IMR-90 (cell line): Measurements from ENCODE around the gene TRIM42. TPM values are rescaled to one million over a fixed set of nuclear protein-coding genes. Genes with fewer than 3 reads are reported as not detected.

Experiments
- ATAC-seq: fragments of 200-7000 bp; cut with Tn5 transposase; 2 replicates; pipeline ENCODE4 v1.9.1; 2020; ENCODE audit warnings: low read depth, mild to moderate bottlenecking, moderate library complexity
- BruUV-seq: library from RNA; stranded (reverse); fragments of 400-500 nt; replicated peaks from 2 replicates; lab custom pipeline; 2021; lab: Mats Ljungman, UMichigan
- CTCF ChIA-PET: fragments of 300-600 bp; formaldehyde crosslinking; extraction: SDS; loops from one replicate; lab custom pipeline; 2021; ENCODE audit warnings: antibody characterized with exemption; lab: Yijun Ruan, JAX
- POLR2A ChIA-PET: fragments of 300-600 bp; sonication (Branson Sonifier 250); formaldehyde crosslinking; loops from one replicate; lab custom pipeline; 2022; ENCODE audit warnings: antibody characterized with exemption; ENCODE audit not compliant: unreplicated experiment; lab: Charles Lee
- DNase-seq: peaks from one replicate; pipeline ENCODE4 v3.0.0; 2013
- H2AFZ ChIP-seq: replicated peaks from 2 replicates; pipeline ENCODE3; 2013; ENCODE audit warnings: low read length, mild to moderate bottlenecking; ENCODE audit not compliant: poor library complexity
- H2AK5ac ChIP-seq: 2 replicates; pipeline ENCODE4 v1.6.1; 2013; ENCODE audit warnings: low read depth, low read length, inconsistent platforms
- H2AK9ac ChIP-seq: replicated peaks from 2 replicates; pipeline ENCODE3; 2013; ENCODE audit warnings: mild to moderate bottlenecking, low read depth, low read length, moderate library complexity; ENCODE audit not compliant: poor library complexity
- H2BK120ac ChIP-seq: 2 replicates; pipeline ENCODE4 v1.6.1; 2013; ENCODE audit warnings: low read depth, low read length, inconsistent platforms
- H2BK15ac ChIP-seq: 3 replicates; pipeline ENCODE4 v1.6.1; 2013; ENCODE audit warnings: low read depth, low read length, inconsistent platforms
- H2BK20ac ChIP-seq: 2 replicates; pipeline ENCODE4 v1.6.1; 2013; ENCODE audit warnings: low read depth, mild to moderate bottlenecking, inconsistent platforms, low read length, moderate library complexity
- H2BK5ac ChIP-seq: 2 replicates; pipeline ENCODE4 v1.6.1; 2013; ENCODE audit warnings: mild to moderate bottlenecking, low read depth, low read length, inconsistent platforms; ENCODE audit not compliant: poor library complexity, severe bottlenecking
- H3K14ac ChIP-seq: replicated peaks from 2 replicates; pipeline ENCODE4 v1.6.1; 2013; ENCODE audit warnings: low read depth, low read length, inconsistent platforms
- H3K18ac ChIP-seq: 2 replicates; pipeline ENCODE4 v1.6.1; 2013; ENCODE audit warnings: low read depth, low read length, control low read depth
- H3K23ac ChIP-seq: 2 replicates; pipeline ENCODE4 v1.6.1; 2013; ENCODE audit warnings: low read depth, low read length, inconsistent platforms
- H3K27ac ChIP-seq: 2 replicates; pipeline ENCODE4 v1.5.1; 2013; ENCODE audit warnings: mild to moderate bottlenecking, control low read depth, low read length; ENCODE audit not compliant: insufficient read depth
- H3K27me3 ChIP-seq: 2 replicates; pipeline ENCODE4 v1.6.1; 2013; ENCODE audit warnings: low read length; ENCODE audit not compliant: control insufficient read depth, insufficient read depth
- H3K36me3 ChIP-seq: 2 replicates; pipeline ENCODE4 v1.6.1; 2013; ENCODE audit warnings: low read length, mixed read lengths; ENCODE audit not compliant: control insufficient read depth, insufficient read depth
- H3K4ac ChIP-seq: 2 replicates; pipeline ENCODE4 v1.6.1; 2013; ENCODE audit warnings: low read depth, low read length, inconsistent platforms
- H3K4me1 ChIP-seq: 2 replicates; pipeline ENCODE4 v1.6.1; 2013; ENCODE audit warnings: low read length, mixed read lengths; ENCODE audit not compliant: control insufficient read depth, insufficient read depth
- H3K4me2 ChIP-seq: 2 replicates; pipeline ENCODE4 v1.6.1; 2013; ENCODE audit warnings: low read depth, mild to moderate bottlenecking, control low read depth, low read length, moderate library complexity
- H3K4me3 ChIP-seq: 2 replicates; pipeline ENCODE4 v1.5.1; 2013; ENCODE audit warnings: low read depth, mild to moderate bottlenecking, control low read depth, low read length, moderate library complexity; ENCODE audit not compliant: insufficient read depth
- H3K56ac ChIP-seq: 2 replicates; pipeline ENCODE4 v1.6.1; 2013; ENCODE audit warnings: low read length, inconsistent platforms; ENCODE audit not compliant: insufficient read depth; ENCODE audit errors: extremely low read depth
- H3K79me1 ChIP-seq, 2 experiments: 2 replicates each; pipeline ENCODE4 v1.6.1; 2013; ENCODE audit warnings: low read length in 2 of 2, inconsistent platforms in 1 of 2, low read depth in 1 of 2
- H3K9ac ChIP-seq: 2 replicates; pipeline ENCODE4 v1.6.1; 2013; ENCODE audit warnings: low read depth, low read length, control low read depth
- H3K9me1 ChIP-seq: 2 replicates; pipeline ENCODE4 v1.6.1; 2013; ENCODE audit warnings: low read length, inconsistent platforms; ENCODE audit not compliant: insufficient read depth
- H3K9me3 ChIP-seq: 2 replicates; pipeline ENCODE4 v1.6.1; 2013; ENCODE audit warnings: low read length; ENCODE audit not compliant: control insufficient read depth, insufficient read depth
- H4K20me1 ChIP-seq: 2 replicates; pipeline ENCODE4 v1.6.1; 2013; ENCODE audit warnings: low read length, inconsistent platforms; ENCODE audit not compliant: insufficient read depth
- H4K5ac ChIP-seq: 2 replicates; pipeline ENCODE4 v1.6.1; 2013; ENCODE audit warnings: mild to moderate bottlenecking, low read depth, low read length, control low read depth
- H4K8ac ChIP-seq, 2 experiments: 2 replicates each; pipeline ENCODE4 v1.6.1; 2013; ENCODE audit warnings: low read depth in 2 of 2, low read length in 2 of 2, control low read depth in 1 of 2, inconsistent platforms in 1 of 2
- H4K91ac ChIP-seq: 2 replicates; pipeline ENCODE4 v1.6.1; 2013; ENCODE audit warnings: low read depth, low read length, inconsistent platforms; ENCODE audit not compliant: insufficient read depth
- FOS ChIP-seq: fragments of 150-350 bp; IDR thresholded peaks from 2 replicates; pipeline ENCODE4 v1.6.1; 2016; ENCODE audit warnings: low read depth, low read length
- MAZ ChIP-seq: IDR thresholded peaks from 2 replicates; pipeline ENCODE4 v1.6.1; 2012; ENCODE audit warnings: low read depth, mild to moderate bottlenecking, low read length, improper control_type of control experiment, moderate library complexity, borderline replicate concordance
- NFE2L2 ChIP-seq: fragments of 150-350 bp; IDR thresholded peaks from 2 replicates; pipeline ENCODE4 v1.6.1; 2016; ENCODE audit warnings: low read depth, mild to moderate bottlenecking, low read length
- RAD21 ChIP-seq: IDR thresholded peaks from 2 replicates; pipeline ENCODE4 v1.6.1; 2012; ENCODE audit warnings: low read length, improper control_type of control experiment
- RCOR1 ChIP-seq: IDR thresholded peaks from 2 replicates; pipeline ENCODE4 v1.6.1; 2012; ENCODE audit warnings: mild to moderate bottlenecking, low read length, improper control_type of control experiment; ENCODE audit not compliant: insufficient replicate concordance
- SMC3 ChIP-seq: fragments of 150-350 bp; IDR thresholded peaks from 2 replicates; pipeline ENCODE4 v1.6.1; 2016; ENCODE audit warnings: low read depth, mild to moderate bottlenecking, antibody characterized with exemption, low read length, moderate library complexity
- WGBS, 2 experiments: methylation state at CpG; one replicate each; pipeline versions ENCODE4 v1.1.5 to v1.1.7; 2013; ENCODE audit warnings: missing lambda C conversion rate in 2 of 2; ENCODE audit not compliant: insufficient read length in 1 of 2; ENCODE audit errors: extremely low coverage in 2 of 2; 5-methylcytosine and 5-hydroxymethylcytosine counted together
- dilution Hi-C: fragments of 300-500 bp; cut with HindIII; formaldehyde crosslinking; loops from one replicate; pipeline ENCODE4 v1.14.3; 2018; ENCODE audit warnings: low sequenced_read_pairs; ENCODE audit not compliant: unreplicated experiment
- in situ Hi-C: fragments of 300-500 bp; cut with MboI; formaldehyde crosslinking; loops from 3 replicates; pipeline ENCODE4 v1.14.3; 2019; ENCODE audit warnings: low sequenced_read_pairs, inconsistent platforms, mixed read lengths
- intact Hi-C: fragments of 100-400 bp; cut with micrococcal nuclease; formaldehyde crosslinking; loops from 2 replicates; pipeline ENCODE4 v1.10.0; 2022
- polyA plus RNA-seq, 3 experiments: library from polyadenylated mRNA; depleted of rRNA; stranded (reverse); fragments of >200 nt; gene quantifications; 2 replicates each; pipeline ENCODE4 v1.2.3, GENCODE V29; 2012; ENCODE audit warnings: low replicate concordance in 1 of 3
- total RNA-seq: library from RNA; depleted of rRNA; stranded (reverse); fragments of >200 nt; gene quantifications from 2 replicates; pipeline ENCODE4 v1.2.3, GENCODE V29; 2012
- TF ChIP-seq, protein P1 (sequence below): fragments of 150-350 bp; IDR thresholded peaks from 2 replicates; pipeline ENCODE4 v1.6.1; 2017; ENCODE audit warnings: mild to moderate bottlenecking, antibody characterized with exemption, low read length, low read depth
- TF ChIP-seq, protein P2 (sequence below): conservative IDR thresholded peaks from 2 replicates; pipeline ENCODE4 v1.5.1; 2012; ENCODE audit warnings: mild to moderate bottlenecking, low read depth, low read length, improper control_type of control experiment
- TF ChIP-seq, protein P3 (sequence below): fragments of 150-350 bp; IDR thresholded peaks from 2 replicates; pipeline ENCODE4 v1.6.1; 2016; ENCODE audit warnings: low read depth, mild to moderate bottlenecking, low read length, moderate library complexity, borderline replicate concordance

TRIM42 gene
- total and polyA plus RNA-seq, 2 of the 4 experiments (the other 2 are of a cell fraction): not detected

DNA sequence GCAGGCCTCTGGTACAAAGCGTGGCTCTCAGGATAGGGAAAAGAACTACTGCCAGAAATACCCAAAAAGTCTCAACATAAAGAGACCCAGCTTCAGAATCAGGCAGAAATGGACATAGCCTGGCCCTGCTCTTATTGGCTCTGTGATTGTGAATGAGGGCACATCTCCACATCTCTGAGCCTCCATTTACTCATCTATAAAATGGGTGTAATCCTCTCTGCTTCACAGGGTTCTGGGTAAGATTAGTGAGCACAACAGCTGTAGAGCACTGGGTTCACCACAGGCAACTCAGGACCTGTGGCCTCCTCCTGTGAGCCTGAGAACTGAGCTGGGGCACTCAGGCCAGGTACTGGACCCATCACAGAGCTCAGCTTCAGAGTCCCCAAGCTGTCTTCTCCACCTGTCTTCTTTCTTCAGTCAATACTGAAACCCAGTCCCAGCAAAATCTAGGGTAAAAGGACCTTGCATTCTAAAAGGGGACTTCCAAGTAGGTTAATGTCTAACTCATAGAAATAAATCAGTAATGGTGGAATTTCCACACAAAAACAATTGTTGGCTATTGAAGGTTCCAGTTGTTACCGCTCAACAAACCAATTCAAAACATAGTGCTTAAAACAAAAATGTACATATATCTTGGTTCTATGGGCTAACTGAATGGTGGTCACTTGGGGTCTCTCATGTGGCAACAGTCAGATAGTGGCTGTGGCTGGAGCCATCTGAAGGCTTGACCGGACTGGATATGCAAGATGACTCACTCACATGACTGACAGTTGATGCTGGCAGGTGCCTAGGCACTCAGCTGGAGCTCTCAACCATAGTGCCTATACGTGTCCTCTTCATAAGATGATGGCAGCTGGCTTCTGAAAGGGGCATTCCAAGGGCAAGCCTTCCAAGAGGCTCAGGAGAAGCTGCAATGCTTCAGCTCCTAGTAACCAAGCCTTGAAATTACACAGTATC, 47.3 kb downstream of the TRIM42 start:
- BruUV-seq: no TSS peak

More for the DNA sequence above, 47.3 kb downstream of the TRIM42 start:
- Histone ChIP-seq H2AK5ac (no peak overlapping the region), H3K27ac (no peak overlapping the region), H2BK120ac (no peak overlapping the region), H4K8ac (no peak overlapping the region), H4K91ac (no peak overlapping the region), H3K4me1 (no peaks in the 10 kb centered on the region), H4K5ac (no peak overlapping the region), H3K79me1 (no peaks in the 10 kb centered on the region), H2AFZ (no peak overlapping the region), H3K4ac (no peak overlapping the region), H3K4me3 (no peak overlapping the region), H3K23ac (no peak overlapping the region), H3K14ac (no peak overlapping the region), H3K9me3 (no peaks in the 10 kb centered on the region; the same call in 1 of the 2 replicates), H3K18ac (no peak overlapping the region), H4K20me1 (no peaks in the 10 kb centered on the region), H3K56ac (no peak overlapping the region), H3K4me2 (no peak overlapping the region), H3K9me1 (no peaks in the 10 kb centered on the region), H3K27me3 (no peaks in the 10 kb centered on the region), H2BK15ac (no peak overlapping the region), H2AK9ac (no peak overlapping the region), H3K9ac (no peak overlapping the region), H3K36me3 (no peaks in the 10 kb centered on the region), H2BK20ac (no peak overlapping the region), H2BK5ac (no peak overlapping the region)
- intact Hi-C loops (no loop called here), in situ Hi-C loops (no loop called here), dilution Hi-C loops (no loop called here)
- TF ChIP-seq NFE2L2: no peak
- no peak for TF ChIP-seq MAZ
- TF ChIP-seq, protein P1, sequence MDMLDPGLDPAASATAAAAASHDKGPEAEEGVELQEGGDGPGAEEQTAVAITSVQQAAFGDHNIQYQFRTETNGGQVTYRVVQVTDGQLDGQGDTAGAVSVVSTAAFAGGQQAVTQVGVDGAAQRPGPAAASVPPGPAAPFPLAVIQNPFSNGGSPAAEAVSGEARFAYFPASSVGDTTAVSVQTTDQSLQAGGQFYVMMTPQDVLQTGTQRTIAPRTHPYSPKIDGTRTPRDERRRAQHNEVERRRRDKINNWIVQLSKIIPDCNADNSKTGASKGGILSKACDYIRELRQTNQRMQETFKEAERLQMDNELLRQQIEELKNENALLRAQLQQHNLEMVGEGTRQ: no peak
- TF ChIP-seq RAD21: no peak
- no peak for TF ChIP-seq RCOR1
- TF ChIP-seq SMC3: no peak
- TF ChIP-seq, protein P2, sequence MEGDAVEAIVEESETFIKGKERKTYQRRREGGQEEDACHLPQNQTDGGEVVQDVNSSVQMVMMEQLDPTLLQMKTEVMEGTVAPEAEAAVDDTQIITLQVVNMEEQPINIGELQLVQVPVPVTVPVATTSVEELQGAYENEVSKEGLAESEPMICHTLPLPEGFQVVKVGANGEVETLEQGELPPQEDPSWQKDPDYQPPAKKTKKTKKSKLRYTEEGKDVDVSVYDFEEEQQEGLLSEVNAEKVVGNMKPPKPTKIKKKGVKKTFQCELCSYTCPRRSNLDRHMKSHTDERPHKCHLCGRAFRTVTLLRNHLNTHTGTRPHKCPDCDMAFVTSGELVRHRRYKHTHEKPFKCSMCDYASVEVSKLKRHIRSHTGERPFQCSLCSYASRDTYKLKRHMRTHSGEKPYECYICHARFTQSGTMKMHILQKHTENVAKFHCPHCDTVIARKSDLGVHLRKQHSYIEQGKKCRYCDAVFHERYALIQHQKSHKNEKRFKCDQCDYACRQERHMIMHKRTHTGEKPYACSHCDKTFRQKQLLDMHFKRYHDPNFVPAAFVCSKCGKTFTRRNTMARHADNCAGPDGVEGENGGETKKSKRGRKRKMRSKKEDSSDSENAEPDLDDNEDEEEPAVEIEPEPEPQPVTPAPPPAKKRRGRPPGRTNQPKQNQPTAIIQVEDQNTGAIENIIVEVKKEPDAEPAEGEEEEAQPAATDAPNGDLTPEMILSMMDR: no peak
- TF ChIP-seq FOS: no peak
- TF ChIP-seq, protein P3, sequence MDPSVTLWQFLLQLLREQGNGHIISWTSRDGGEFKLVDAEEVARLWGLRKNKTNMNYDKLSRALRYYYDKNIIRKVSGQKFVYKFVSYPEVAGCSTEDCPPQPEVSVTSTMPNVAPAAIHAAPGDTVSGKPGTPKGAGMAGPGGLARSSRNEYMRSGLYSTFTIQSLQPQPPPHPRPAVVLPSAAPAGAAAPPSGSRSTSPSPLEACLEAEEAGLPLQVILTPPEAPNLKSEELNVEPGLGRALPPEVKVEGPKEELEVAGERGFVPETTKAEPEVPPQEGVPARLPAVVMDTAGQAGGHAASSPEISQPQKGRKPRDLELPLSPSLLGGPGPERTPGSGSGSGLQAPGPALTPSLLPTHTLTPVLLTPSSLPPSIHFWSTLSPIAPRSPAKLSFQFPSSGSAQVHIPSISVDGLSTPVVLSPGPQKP: no peak
- CTCF ChIA-PET: no interaction called here
- DNase-seq: no peak
- WGBS, 2 experiments: no CpG with 5 or more reads among the region's 4 CpGs
- POLR2A ChIA-PET: no interaction called here
- ATAC-seq: no peak
